GM12878 (cell line): ENCODE measurements around the gene VAC14. TPM values are rescaled to one million over a fixed set of nuclear protein-coding genes. Genes with fewer than 3 reads are reported as not detected.

Experiments used
- ATAC-seq: fragments of 200-7000 bp; cut with Tn5 transposase; 3 replicates; pipeline ENCODE4 v1.9.1; 2020; ENCODE audit warnings: mild to moderate bottlenecking, moderate library complexity
- BruUV-seq: library from RNA; stranded (reverse); fragments of 400-500 nt; replicated peaks from 2 replicates; lab custom pipeline; 2021; lab: Mats Ljungman, UMichigan
- CTCF ChIA-PET: fragments of 300-600 bp; sonication (Branson Sonifier 250); formaldehyde crosslinking; extraction: SDS; loops from one replicate; lab custom pipeline; 2021; ENCODE audit warnings: inconsistent platforms; lab: Yijun Ruan, JAX
- POLR2A ChIA-PET: fragments of 350-600 bp; formaldehyde crosslinking; extraction: SDS; loops from one replicate; lab custom pipeline; 2021; ENCODE audit warnings: inconsistent platforms; lab: Charles Lee
- RAD21 ChIA-PET: fragments of 300-600 bp; sonication (Branson Sonifier 250); formaldehyde crosslinking; loops from one replicate; lab custom pipeline; 2023; ENCODE audit warnings: antibody characterized with exemption; ENCODE audit not compliant: unreplicated experiment; lab: Charles Lee
- SMC1A ChIA-PET: fragments of 300-600 bp; sonication (Branson Sonifier 250); formaldehyde crosslinking; loops from one replicate; lab custom pipeline; 2023; ENCODE audit not compliant: unreplicated experiment, uncharacterized antibody; lab: Charles Lee
- DNase-seq: peaks from one replicate; pipeline ENCODE4 v3.0.0-alpha.2; 2011; ENCODE audit warnings: low read depth, low spot score
- FAIRE-seq: peaks from 3 replicates; lab custom pipeline; 2011; peaks lifted over from hg19 to GRCh38; lab: Jason Lieb, UNC
- H2AFZ ChIP-seq: 2 replicates; pipeline ENCODE4 v1.6.0; 2011; ENCODE audit warnings: low read depth, low read length, control low read depth; ENCODE audit not compliant: control insufficient read depth
- H3K27ac ChIP-seq: 2 replicates; pipeline ENCODE4 v1.5.1; 2011; ENCODE audit warnings: control low read depth; ENCODE audit not compliant: control insufficient read depth, insufficient read depth
- H3K27me3 ChIP-seq, 2 experiments: replicated peaks in 1 of 2; 2 replicates each; pipeline versions ENCODE4 v1.6.0 to v1.6.1; 2011; ENCODE audit warnings: low read length in 1 of 2; ENCODE audit not compliant: control insufficient read depth in 2 of 2, insufficient read depth in 2 of 2
- H3K36me3 ChIP-seq, 2 experiments: 2 replicates each; pipeline ENCODE4 v1.5.1; 2011; ENCODE audit warnings: low read length in 1 of 2; ENCODE audit not compliant: control insufficient read depth in 2 of 2, insufficient read depth in 2 of 2
- H3K4me1 ChIP-seq: 2 replicates; pipeline ENCODE4 v1.6.1; 2011; ENCODE audit warnings: mild to moderate bottlenecking, low read length, moderate library complexity, mixed read lengths; ENCODE audit not compliant: control insufficient read depth, insufficient read depth
- H3K4me2 ChIP-seq: 2 replicates; pipeline ENCODE4 v1.6.0; 2011; ENCODE audit warnings: control low read depth; ENCODE audit not compliant: control insufficient read depth, insufficient read depth
- H3K4me3 ChIP-seq: fragments of 200-600 bp; sonication (generic); 2 replicates; pipeline ENCODE4 v1.5.1; 2016
- H3K79me2 ChIP-seq: 2 replicates; pipeline ENCODE4 v1.6.0; 2011; ENCODE audit warnings: low read length; ENCODE audit not compliant: control insufficient read depth, insufficient read depth
- H3K9ac ChIP-seq: 2 replicates; pipeline ENCODE4 v1.8.0; 2011; ENCODE audit warnings: low read length, control low read depth, mixed read lengths; ENCODE audit not compliant: control insufficient read depth, insufficient read depth
- H3K9me3 ChIP-seq: replicated peaks from 3 replicates; pipeline ENCODE4 v1.5.1; 2011; ENCODE audit warnings: mild to moderate bottlenecking, low read length; ENCODE audit not compliant: control insufficient read depth, insufficient read depth
- H4K20me1 ChIP-seq: 2 replicates; pipeline ENCODE4 v1.6.0; 2011; ENCODE audit not compliant: control insufficient read depth, insufficient read depth
- EED ChIP-seq: sonication (generic); IDR thresholded peaks from 2 replicates; pipeline ENCODE4 v1.6.1; 2016; ENCODE audit warnings: antibody characterized with exemption, low read depth
- EZH2 ChIP-seq: IDR thresholded peaks from 2 replicates; pipeline ENCODE4 v1.6.1; 2012; ENCODE audit warnings: low read depth, mild to moderate bottlenecking, control low read depth, inconsistent platforms, low read length, borderline replicate concordance; ENCODE audit not compliant: control insufficient read depth
- MTA2 ChIP-seq: fragments of 450-650 bp; IDR thresholded peaks from 2 replicates; pipeline ENCODE4 v1.6.1; 2016; ENCODE audit warnings: low read depth, mild to moderate bottlenecking, moderate library complexity
- SPI1 ChIP-seq: IDR thresholded peaks from 2 replicates; pipeline ENCODE4 v1.6.1; 2011; ENCODE audit warnings: low read depth, mild to moderate bottlenecking, low read length, moderate library complexity, borderline replicate concordance; ENCODE audit not compliant: insufficient read depth
- SUPT20H ChIP-seq: IDR thresholded peaks from 2 replicates; pipeline ENCODE4 v1.6.1; 2011; ENCODE audit warnings: low read depth, mild to moderate bottlenecking, low read length, moderate library complexity, borderline replicate concordance; ENCODE audit not compliant: control insufficient read depth
- SUZ12 ChIP-seq: fragments of 200-600 bp; sonication (generic); IDR thresholded peaks from one replicate; pipeline ENCODE4 v1.6.1; 2018; ENCODE audit warnings: antibody characterized with exemption, mild to moderate bottlenecking; ENCODE audit not compliant: unreplicated experiment
- ZNF384 ChIP-seq: IDR thresholded peaks from 2 replicates; pipeline ENCODE4 v1.6.1; 2012; ENCODE audit warnings: low read depth, mild to moderate bottlenecking, low read length, improper control_type of control experiment, borderline replicate concordance
- WGBS: methylation state at CpG from one replicate; pipeline ENCODE4 v1.1.6; 2016; ENCODE audit warnings: low lambda C conversion rate; ENCODE audit not compliant: insufficient replicate concordance, insufficient coverage; ENCODE audit errors: missing lambda C conversion rate; 5-methylcytosine and 5-hydroxymethylcytosine counted together
- in situ Hi-C: fragments of 300-500 bp; cut with MboI; formaldehyde crosslinking; loops from 9 replicates; pipeline ENCODE4 v1.14.3; 2018; ENCODE audit warnings: mixed read lengths
- intact Hi-C: fragments of 100-400 bp; cut with micrococcal nuclease; formaldehyde crosslinking; loops from one replicate; pipeline ENCODE4 v1.14.2; 2022; ENCODE audit not compliant: unreplicated experiment
- polyA plus RNA-seq, 11 experiments: library from polyadenylated mRNA; depleted of rRNA in 4 of 11; unstranded in 6 of 11; stranded (reverse) in 5 of 11; fragments of >200 nt; fragmentation: Nextera tagmentation in 4 of 11; fragmentation: Illumina TruSeq in 1 of 11; extraction: Ambion mirVana in 4 of 11; extraction: Trizol in 1 of 11; gene quantifications; 1 replicate in 1 of 11; 2 replicates in 10 of 11; pipeline versions ENCODE4 v1.2.1 to v1.2.3, GENCODE V29; 2011 to 2016; ENCODE audit warnings: inconsistent platforms in 2 of 11, missing spikeins in 2 of 11, low read depth in 1 of 11
- total RNA-seq, 4 experiments: library from RNA; depleted of rRNA in 3 of 4; stranded (reverse); fragments of >200 nt in 3 of 4; fragmentation: Illumina TruSeq in 1 of 4; extraction: Trizol in 1 of 4; gene quantifications; 2 replicates each; pipeline versions ENCODE4 v1.2.1 to v1.2.3, GENCODE V29; 2013 to 2021
- TF ChIP-seq, protein P1 (sequence below): IDR thresholded peaks from 2 replicates; pipeline ENCODE4 v1.6.1; 2012; ENCODE audit warnings: low read length, inconsistent platforms
- TF ChIP-seq, protein P2 (sequence below): fragments of 450-650 bp; IDR thresholded peaks from 2 replicates; pipeline ENCODE4 v1.6.1; 2017; ENCODE audit warnings: low read depth, mild to moderate bottlenecking, moderate library complexity
- TF ChIP-seq, protein P3 (sequence below): fragments of 450-650 bp; IDR thresholded peaks from 2 replicates; pipeline ENCODE4 v1.6.1; 2017; ENCODE audit warnings: mild to moderate bottlenecking

VAC14 gene
- total and polyA plus RNA-seq, 10 of the 15 experiments (the other 5 are each of a cell fraction or from before 2014, with no cell fraction given), result 1.3 to 45.5 (median 25.5) TPM

DNA sequence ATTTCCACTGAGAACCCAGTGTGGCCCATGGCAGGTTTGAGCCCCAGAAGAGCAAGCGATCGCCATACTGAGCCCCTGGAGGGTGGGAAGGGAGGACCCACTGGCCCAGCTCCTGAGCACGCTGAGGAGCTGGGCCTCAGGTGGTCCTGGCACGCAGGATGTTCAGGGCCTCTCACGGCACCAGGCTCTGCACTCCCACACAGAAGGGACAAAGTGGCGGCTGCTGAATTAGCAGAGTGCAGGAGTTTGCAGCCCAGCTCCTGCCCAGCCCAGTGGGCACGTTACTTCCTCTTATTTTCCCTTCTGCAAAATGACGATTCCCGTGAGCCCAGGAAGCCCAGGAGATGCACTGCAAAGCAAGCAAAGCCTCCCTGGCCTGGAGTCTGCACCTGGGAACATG is 72.8 kb downstream of the VAC14 start:
- DNase-seq, result no peak
- ChIA-PET SMC1A (no interaction called here), POLR2A (no interaction called here), CTCF (interaction anchor here (0.6 to 1.1 kb wide), 2 partner anchors 43 to 188 kb away, joined by 3 read pairs; no protein-coding TSS in a partner anchor), RAD21 (no interaction called here)
- Histone ChIP-seq H3K9ac (no peak overlapping the region), H3K4me1 (no peaks in the 10 kb centered on the region), H3K4me2 (no peak overlapping the region), H4K20me1 (no peaks in the 10 kb centered on the region), H2AFZ (no peak overlapping the region), H3K27ac (no peak overlapping the region), H3K36me3 (peaks cover 4 to 5% of the 10 kb centered on the region in 2 experiments), H3K79me2 (no peaks in the 10 kb centered on the region), H3K4me3 (no peak overlapping the region), H3K9me3 (no peaks in the 10 kb centered on the region), H3K27me3 (no peaks in the 10 kb centered on the region)
- WGBS, result 86% methylated on average over 9 of the region's 9 CpGs
- no TSS peak for BruUV-seq
- no peak for ATAC-seq
- in situ Hi-C loops (no loop called here), intact Hi-C loops (no loop called here)
- TF ChIP-seq EZH2 (no peak), SUPT20H (no peak), SUZ12 (no peak), EED (no peak), ZNF384 (no peak), SPI1 (no peak), MTA2 (no peak)
- TF ChIP-seq, protein P1, sequence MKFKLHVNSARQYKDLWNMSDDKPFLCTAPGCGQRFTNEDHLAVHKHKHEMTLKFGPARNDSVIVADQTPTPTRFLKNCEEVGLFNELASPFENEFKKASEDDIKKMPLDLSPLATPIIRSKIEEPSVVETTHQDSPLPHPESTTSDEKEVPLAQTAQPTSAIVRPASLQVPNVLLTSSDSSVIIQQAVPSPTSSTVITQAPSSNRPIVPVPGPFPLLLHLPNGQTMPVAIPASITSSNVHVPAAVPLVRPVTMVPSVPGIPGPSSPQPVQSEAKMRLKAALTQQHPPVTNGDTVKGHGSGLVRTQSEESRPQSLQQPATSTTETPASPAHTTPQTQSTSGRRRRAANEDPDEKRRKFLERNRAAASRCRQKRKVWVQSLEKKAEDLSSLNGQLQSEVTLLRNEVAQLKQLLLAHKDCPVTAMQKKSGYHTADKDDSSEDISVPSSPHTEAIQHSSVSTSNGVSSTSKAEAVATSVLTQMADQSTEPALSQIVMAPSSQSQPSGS, result no peak
- TF ChIP-seq, protein P2, sequence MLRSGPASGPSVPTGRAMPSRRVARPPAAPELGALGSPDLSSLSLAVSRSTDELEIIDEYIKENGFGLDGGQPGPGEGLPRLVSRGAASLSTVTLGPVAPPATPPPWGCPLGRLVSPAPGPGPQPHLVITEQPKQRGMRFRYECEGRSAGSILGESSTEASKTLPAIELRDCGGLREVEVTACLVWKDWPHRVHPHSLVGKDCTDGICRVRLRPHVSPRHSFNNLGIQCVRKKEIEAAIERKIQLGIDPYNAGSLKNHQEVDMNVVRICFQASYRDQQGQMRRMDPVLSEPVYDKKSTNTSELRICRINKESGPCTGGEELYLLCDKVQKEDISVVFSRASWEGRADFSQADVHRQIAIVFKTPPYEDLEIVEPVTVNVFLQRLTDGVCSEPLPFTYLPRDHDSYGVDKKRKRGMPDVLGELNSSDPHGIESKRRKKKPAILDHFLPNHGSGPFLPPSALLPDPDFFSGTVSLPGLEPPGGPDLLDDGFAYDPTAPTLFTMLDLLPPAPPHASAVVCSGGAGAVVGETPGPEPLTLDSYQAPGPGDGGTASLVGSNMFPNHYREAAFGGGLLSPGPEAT, result no peak
- TF ChIP-seq, protein P3, sequence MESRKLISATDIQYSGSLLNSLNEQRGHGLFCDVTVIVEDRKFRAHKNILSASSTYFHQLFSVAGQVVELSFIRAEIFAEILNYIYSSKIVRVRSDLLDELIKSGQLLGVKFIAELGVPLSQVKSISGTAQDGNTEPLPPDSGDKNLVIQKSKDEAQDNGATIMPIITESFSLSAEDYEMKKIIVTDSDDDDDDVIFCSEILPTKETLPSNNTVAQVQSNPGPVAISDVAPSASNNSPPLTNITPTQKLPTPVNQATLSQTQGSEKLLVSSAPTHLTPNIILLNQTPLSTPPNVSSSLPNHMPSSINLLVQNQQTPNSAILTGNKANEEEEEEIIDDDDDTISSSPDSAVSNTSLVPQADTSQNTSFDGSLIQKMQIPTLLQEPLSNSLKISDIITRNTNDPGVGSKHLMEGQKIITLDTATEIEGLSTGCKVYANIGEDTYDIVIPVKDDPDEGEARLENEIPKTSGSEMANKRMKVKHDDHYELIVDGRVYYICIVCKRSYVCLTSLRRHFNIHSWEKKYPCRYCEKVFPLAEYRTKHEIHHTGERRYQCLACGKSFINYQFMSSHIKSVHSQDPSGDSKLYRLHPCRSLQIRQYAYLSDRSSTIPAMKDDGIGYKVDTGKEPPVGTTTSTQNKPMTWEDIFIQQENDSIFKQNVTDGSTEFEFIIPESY, result no peak
- no peak for FAIRE-seq
